Liver (tissue), 3 donors: Measurements from ENCODE around the gene ASB5.

Experiments used
- CTCF ChIP-seq: fragments of 150-350 bp; IDR thresholded peaks from 2 replicates; pipeline ENCODE4 v1.5.1; 2017; ENCODE audit warnings: improper control_type of control experiment, low read depth, low read length; ENCODE audit not compliant: missing input control
- EGR1 ChIP-seq, 2 donors: IDR thresholded peaks; 2 replicates each; pipeline ENCODE4 v1.6.1; 2016 to 2018; ENCODE audit warnings: antibody characterized with exemption in 2 of 2, low read depth in 2 of 2
- JUND ChIP-seq, 2 donors: IDR thresholded peaks; 2 replicates each; pipeline ENCODE4 v1.6.1; 2016; ENCODE audit warnings: antibody characterized with exemption in 2 of 2
- NR2F2 ChIP-seq: IDR thresholded peaks from 2 replicates; pipeline ENCODE4 v1.6.1; 2016; ENCODE audit warnings: antibody characterized with exemption
- RAD21 ChIP-seq, 2 donors: IDR thresholded peaks; 2 replicates each; pipeline ENCODE4 v1.6.1; 2016; ENCODE audit warnings: antibody characterized with exemption in 2 of 2, mild to moderate bottlenecking in 2 of 2
- REST ChIP-seq: IDR thresholded peaks from 2 replicates; pipeline ENCODE4 v1.6.1; 2016; ENCODE audit warnings: antibody characterized with exemption, mild to moderate bottlenecking
- SP1 ChIP-seq: IDR thresholded peaks from 2 replicates; pipeline ENCODE4 v1.6.1; 2018; ENCODE audit warnings: antibody characterized with exemption, mild to moderate bottlenecking
- YY1 ChIP-seq: IDR thresholded peaks from 2 replicates; pipeline ENCODE4 v1.6.1; 2016; ENCODE audit warnings: antibody characterized with exemption, mild to moderate bottlenecking
- donor health status: healthy.
- donor health status: healthy.

DNA sequence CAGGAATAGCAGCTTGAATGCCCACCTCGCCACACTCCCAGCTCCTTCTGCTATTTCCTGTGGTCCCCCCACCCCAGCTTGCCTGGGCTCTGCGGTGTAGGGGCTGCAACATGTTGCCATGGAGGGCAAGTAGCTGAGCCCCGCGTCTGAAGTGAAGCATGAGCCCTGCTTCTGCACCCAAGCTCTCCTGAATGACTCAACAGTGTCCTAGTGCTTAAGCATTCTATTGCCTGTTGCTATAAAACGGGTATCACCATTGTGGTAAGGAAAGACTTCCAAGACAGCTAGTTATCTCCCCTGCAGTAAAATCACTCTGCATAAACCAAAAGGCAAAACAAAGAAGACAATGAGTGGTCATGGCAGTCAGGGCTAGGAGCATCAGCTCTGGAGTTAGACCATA is 42.3 kb downstream of the ASB5 start:
- no peak for TF ChIP-seq CTCF
- TF ChIP-seq NR2F2: no peak
- TF ChIP-seq SP1: no peak
- TF ChIP-seq RAD21 (IDR thresholded peaks at IDR 0.05): no peak
- no peak for TF ChIP-seq YY1
- no peak for TF ChIP-seq EGR1 (IDR thresholded peaks at IDR 0.05; ENCODE audit: low read depth in 2 of 2)
- no peak for TF ChIP-seq JUND (IDR thresholded peaks at IDR 0.05)
- no peak for TF ChIP-seq REST
